Measurements from ENCODE around the gene TMEM233.
"Not testable (repeated sequence)": the region's sequence is repeated elsewhere in the genome, so short reads cannot be mapped to it uniquely, and the experiment has no call there.

TMEM233 gene

DNA sequence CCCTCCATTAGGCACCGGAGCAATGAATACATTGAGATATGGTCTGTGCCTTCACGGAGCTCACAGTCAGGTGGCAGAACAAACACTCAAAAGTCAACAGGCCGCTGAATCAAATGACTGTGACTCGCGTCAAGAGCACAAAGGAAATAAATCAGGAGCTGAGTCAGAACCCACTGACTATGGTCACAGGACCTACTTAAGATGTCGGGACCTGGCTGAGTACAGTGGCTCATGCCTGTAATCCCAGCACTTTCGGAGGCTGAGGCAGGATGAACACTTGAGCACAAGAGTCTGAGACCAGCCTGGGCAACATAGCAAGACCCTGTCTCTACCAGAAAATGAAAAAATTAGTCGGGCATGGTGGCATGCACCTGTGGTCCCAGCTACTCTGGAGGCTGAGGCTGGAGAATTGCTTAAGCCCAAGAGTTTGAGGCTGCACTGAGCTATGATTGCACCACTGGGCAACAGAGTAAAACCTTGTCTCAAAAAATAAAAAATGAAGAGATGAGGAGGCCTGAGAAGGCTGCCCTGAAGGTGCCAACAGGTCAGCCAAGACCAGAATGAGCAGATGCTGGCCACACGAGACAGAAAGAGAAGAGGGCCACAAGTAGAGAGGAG is 19.9 kb downstream of the TMEM233 start:
- no peak for FAIRE-seq

DNA sequence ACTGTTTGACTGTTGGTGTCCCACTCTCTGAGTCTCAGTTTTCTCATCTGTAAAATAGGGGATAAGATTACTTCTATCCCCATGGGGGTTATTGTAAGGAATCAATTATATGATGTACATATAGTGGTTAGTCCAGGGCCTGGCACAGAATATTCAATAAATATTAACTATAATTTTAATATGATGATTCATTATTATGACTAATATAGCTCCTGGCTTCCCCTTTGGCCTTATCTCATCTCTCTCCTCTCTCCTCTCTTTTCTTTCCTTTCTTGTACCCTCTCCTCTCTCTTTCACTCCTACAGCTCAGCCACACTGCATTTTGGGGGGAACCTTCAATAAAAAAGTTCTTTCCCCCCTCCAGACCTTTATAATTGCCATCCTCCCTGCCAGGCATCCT is 21.1 kb downstream of the TMEM233 start:
- FAIRE-seq: no peak

DNA sequence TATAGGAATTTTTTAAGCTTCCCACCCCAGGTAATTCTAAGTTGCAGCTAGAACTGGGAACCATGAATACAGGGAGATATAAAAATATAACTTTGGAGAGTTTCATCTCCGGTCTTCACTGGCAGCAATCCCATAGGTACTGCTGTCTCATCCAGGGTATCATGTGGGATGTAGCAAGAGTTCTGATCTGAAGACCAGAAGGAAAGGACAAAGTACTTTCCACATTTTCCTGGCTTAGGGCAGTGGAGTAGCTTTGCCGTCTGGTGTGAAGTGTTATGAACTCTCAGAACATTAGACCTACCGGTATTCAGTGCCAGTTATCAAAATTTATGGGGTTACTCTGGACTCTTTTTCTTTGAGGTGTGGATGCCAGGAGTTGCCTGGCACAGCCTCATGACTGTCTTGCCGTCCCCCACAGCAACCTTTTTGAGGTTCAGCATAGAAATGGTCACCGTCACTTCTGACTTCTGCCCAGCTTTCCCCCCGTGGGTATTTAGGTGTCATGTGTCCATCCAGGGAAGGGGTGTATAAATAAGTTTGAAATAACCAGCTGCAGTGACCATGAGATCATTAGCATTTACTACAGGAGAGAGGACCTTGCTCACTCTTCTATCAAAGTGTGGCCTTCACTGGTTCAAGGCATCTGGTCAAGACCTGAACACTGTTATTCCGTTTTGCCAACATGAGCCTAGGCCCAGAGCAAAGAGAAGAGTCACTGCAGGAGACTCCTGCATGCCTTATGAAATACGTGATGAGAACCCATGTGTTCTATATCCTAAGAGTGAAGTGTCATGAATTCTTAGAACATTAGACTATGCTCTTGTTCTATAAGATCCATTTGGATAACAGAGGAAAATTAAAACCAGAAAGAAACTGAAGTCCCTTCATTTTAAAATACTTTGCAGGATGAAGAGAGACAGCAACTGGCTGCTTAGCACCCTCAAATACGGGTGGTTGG is 22.2 kb downstream of the TMEM233 start:
- no peak for FAIRE-seq

DNA sequence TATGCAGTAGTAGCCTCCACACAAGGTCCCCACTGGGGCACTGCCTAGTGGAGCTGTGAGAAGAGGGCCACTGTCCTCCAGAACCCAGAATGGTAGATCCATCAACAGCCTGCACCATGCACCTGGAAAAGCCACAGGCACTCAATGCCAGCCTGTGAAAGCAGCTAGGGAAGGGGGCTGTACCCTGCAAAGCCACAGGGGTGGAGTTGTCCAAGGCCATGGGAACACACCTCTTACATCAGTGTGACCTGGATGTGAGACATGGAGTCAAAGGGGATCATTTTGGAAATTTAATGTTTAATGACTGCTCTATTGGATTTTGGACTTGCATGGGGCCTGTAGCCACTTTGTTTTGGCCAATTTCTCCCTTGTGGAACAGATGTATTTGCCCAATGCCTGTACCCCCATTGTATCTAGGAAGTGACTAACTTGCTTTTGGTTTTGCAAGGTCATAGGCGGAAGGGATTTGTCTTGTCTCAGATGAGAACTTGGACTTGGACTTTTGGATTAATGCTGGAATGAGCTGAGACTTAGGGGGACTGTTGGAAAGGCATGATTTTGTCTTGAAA is 24.8 kb downstream of the TMEM233 start:
- FAIRE-seq: not testable (repeated sequence)

DNA sequence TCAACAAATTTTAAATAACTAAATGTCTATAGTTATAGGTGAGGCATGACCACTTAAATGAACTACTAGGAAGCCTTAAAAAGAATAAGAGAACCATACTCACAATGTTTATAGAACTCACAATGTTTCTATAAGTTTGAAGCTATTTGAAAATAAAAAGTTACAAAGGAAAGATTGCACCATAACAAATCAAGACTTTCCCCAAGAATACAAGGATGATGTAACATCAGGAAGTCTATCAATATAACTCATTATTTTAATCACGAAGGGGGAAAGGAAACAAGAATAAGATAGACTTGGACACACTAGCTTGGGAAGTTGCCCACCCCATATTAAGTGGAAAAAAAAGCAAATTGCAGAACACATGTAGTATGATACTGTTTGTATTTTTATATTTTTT is 26.9 kb downstream of the TMEM233 start:
- FAIRE-seq: no peak

DNA sequence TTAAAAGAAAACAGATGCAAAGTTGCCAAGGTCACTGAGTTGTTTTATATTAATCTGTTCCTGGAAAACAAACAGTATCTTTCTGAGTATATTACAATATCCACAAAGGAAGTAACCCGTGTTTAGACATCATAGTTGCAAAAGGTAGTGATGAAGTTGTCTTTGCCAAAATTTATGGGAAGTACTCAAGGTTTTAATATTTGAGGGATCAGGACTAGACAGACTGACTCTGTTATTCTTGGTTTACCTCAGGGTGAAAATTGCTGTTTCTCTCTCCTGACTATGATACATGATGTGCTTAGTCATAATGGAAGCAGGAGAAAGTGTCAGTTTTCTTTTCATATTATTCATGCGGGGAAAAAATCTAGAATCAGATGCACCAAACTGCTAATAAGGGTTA is 28.3 kb downstream of the TMEM233 start:
- FAIRE-seq: no peak

DNA sequence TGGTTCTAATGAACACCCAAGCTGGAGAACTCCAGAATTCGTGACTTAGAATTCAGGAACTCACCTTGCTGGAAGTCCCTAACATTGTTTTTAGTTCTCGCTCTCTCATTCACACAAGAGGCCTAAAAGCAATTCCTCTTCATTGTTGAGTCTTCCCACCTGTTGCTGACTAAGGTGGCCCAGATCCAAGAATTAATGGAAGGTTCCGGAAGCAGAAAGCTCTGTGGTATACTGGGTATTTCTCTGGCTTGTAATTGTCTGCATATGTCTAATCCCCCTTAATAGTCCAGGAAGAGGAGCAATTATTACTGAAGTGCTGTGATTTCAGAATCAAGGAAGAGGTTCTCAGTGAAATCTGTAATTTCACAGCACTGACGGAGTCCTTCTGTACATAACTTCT is 31.4 kb downstream of the TMEM233 start:
- FAIRE-seq: no peak

DNA sequence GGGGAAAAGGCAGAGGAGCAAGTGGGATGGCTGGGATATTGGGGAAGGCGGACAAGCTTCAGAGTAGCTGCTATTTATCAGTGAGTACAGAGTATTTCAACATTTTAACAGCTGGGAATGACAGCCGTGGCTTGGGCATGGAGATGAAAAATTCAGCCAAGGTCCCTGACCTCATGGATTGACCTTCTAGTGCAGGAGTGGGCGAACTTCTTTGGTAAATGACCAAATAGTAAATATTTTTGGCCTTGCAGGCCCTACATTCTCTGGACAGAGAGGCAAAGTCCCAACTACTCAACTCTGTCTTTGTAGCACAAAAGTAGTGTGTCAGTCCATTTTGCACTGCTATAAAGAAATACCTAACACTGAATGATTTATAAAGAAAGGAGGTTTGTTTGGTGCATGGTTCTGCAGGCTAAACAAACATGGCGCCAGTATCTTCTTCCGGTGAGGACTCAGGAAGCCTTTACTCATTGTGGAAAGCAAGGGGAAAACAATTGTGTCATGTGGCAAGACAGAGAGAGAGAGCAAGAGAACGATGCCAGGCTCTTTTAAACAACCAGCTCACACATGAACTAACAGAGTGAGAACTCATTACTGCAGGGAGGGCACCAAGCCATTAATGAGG is 33.6 kb downstream of the TMEM233 start:
- FAIRE-seq: no peak

DNA sequence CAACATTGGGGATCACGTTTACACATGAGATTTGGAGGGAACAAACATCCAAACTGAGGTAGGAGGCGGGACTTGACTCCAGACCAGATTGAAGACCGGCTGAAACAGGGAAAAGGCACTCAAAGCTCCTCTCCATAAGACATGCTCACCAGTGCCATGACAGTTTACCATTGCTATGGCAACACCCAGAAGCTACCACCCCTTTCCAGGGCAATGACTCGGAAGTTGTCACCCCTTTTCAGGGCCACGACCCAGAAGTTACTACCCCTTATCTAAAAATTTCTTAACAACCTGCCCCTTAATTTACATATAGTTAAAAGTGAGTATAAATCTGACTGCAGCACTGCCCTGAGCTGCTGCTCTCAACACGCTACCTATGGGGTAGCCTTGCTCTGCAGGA is 34.1 kb downstream of the TMEM233 start:
- FAIRE-seq: no peak

DNA sequence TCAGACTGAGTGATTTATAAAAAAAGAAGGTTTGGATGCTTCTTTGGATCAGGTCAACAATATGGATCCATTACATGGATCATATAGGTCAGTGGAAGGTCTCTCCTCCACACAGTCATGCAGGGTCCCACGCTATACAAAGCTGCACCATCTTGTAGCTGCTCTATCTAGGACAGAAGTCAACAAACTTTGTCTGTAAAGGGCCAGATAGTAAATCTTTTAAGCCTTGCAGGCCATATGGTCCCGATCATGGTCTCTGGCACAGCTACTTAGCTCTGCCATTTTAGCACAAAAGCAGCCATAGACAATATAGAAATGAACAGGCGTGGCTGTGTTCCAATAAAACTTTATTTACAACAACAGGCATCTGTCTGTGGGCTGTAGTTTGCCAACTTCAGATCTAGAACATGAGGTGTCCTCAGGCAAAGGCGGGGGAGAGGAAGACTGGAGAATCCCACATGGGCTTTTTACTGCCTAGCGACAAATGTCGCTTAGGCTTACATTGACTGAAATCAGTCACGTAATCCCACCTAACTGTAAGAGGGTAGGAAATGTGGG is 36.7 kb downstream of the TMEM233 start:
- no peak for FAIRE-seq

DNA sequence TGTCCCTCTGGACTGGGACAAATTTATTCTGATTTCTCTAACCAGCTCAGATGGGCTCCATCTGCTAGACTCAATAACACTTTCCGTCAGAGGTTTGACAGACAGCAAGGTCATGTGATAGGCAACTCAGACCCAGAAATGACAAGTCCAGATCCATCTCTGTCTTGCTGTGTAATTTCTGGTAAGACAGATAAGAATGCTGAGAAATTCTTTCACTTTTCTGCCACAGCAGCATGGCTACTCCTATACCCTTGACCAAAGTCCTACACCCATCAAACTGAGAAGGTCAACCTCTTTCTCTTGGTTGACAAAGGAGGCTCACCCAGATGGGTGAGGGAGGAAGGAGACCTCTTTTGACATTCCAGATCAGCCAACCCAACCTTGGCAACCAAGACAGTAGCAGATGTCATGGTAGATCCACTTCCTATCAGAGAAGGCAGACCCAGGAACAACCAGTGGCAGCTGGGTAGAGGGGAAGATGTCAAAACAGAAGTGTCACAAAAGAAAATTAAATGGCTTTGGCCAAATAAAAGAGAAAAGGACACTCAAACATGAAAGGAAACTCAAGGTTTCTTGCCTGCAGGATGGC is 37.5 kb downstream of the TMEM233 start:
- FAIRE-seq: no peak

DNA sequence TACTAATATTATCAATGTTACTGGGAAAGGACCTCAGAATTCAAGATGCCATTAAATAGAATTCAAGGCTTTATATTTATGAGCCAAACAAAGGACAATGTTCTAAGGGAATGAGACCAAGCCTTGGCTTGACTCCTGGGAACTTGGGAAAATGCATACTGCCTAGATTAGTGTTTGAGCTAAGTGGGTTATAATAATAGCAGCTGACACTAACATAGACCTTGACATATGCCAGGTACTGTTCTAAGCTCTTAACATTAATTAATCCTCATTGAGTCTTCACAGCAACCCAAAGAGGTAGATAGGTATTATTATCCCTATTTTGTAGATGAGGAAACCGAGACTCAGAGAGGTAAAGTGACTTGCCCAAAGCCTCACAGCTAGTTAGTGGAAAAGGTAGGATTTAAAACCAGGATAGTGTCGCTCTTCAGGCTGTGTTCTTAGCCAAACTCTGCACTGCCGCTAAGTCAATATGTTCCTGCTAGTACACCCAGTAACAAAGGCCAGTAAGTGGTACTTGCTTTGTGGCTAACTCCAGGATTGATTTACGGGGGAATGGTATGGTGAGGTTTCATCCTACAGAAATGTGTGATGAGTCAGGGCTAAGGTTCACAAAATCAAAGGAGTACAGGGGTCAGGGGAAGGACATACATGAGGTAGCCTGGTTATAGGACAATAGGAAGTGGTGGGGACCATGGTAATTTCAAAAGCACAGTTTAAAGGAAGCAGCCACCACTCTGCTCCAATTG is 38.5 kb downstream of the TMEM233 start:
- FAIRE-seq: no peak

DNA sequence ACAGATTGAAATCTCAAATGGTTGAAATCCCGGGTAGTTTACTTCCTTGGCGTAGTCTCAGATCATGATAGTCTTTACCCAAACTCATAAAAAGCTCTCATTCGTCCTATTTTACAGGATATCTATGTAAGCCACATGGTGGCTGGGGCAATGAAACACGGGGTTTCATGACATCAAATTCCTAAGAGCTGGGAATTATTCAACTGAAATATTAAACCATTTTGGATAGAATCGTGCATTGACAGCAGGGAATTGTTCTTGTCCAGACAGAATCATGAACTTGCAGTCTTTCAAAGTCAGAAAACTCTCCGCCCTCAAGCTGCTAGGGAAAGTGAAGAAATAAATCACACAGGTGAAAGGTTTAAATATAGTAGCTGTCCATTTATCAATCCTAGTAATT is 41.2 kb downstream of the TMEM233 start:
- FAIRE-seq: no peak

DNA sequence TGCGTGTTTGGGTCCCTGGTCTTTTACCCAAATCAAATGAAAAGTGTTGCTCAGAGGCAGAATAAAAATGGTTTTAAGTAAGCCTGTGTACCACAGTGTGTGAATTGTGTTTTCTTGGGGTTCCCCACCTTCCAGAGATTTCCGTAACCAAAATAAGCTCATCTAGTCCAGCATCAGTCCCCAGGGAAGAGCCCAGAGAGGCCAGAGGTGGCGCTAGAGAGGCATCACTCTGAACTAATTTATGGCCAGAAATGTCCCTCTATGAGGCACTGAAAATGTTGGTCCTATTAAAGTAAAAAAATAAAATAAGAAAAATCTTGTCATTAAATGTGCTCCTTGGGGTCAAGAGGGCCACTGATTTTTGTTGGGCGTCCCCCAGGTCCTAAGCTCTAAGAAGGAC is 49.4 kb downstream of the TMEM233 start:
- no peak for FAIRE-seq

DNA sequence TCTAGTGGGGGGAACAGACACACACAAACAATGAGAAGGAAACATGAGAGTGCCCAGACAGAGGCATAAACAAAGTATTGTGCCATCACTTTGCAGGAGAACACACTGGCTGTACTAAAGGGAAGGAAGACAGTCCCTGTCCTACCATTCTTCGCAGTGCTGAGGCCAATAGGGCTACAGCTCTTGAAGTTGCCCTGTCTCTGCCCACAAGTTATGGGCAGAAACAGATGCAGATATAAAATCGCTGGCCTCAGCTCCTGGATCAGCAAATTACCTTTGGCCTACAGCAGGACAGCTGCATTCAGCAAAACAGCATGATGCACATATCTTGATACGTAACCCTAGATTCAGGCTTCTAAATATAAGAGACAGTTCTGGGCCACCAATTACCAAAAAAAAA is 51.4 kb downstream of the TMEM233 start:
- FAIRE-seq: no peak

DNA sequence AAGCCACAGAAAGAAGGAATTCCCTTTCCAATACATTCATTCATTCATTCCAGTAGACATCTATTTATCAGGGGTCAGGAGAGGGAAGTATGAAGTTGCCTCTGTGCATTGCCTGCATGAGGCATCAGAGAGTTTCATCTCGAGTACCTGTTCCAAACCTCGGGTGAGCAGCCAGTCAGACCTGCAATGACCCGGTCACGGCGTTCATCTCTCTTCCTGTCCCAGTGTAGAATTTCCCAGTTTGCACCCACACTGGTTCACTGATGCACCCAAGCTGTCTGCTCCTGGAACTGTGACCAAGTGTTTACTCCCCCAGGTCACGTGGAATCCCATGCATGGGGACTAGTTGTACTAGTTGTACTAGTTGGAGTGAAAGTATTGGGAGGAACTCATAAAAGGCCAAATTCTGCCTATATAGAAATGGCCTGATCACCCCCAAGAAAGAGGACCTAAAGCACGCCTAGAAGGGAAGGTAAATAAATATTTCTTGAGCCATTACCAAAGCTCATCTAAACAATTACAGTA is 52.0 kb downstream of the TMEM233 start:
- FAIRE-seq: no peak

DNA sequence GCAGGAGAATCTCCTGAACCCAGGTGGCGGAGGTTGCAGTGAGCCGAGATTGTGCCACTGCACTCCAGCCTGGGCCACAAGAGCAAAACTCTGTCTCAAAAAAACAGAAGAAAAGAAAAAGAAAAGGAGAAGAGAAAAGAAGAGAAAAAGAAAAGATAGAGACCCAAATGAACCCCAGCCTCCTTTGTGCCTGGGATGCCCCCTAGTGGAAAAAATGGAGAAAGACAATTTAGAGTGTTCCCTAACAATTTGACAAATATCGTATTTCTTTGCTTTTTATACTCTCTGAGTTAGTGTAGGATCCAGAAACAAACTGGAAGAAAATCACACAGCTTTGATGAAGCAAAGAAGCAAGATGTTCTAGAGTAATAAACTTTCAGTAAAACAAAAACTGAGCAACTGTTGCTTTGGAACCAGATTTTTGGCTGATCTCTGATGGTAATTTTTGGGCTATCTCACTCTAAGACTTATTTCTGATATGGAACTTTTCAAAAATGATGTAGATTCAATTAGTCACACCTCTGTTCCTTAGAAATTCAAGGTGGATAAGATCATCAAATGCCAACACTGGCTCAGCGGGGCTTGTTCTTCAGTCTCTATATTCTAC is 55.7 kb downstream of the TMEM233 start:
- FAIRE-seq: peak; percentile 70

DNA sequence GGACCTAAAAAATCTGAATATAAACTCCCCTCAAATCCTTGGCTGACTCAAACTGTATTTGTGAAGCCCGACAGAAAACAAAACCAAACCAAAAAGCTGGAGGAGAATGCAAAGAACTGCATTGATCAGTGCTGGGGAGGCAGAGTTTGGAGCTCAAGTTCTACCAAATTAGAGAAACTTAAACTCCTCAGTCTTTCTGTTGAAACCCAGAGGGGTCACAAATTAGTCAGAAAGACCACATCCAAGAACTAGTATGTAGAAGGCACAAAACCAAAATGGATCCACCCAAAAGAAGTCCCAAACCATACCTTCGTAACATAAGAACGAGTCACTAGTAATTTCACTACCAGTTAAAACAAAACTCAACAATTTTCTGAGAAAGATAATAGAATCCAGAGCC is 59.1 kb downstream of the TMEM233 start:
- no peak for FAIRE-seq

DNA sequence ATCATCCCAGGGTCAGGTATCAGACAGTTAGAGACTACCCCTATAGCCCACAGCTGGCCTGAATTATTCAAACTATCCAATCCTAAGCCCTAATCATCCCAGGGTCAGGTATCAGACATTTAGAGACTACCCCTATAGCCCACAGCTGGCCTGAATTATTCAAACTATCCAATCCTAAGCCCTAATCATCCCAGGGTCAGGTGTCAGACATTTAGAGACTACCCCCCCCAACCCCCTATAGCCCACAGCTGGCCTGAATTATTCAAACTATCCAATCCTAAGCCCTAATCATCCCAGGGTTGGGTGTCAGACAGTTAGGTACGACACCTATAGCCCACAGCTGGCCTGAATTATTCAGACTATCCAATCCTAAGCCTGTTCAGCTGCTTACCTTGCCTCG is 63.4 kb downstream of the TMEM233 start:
- not testable (repeated sequence) for FAIRE-seq

DNA sequence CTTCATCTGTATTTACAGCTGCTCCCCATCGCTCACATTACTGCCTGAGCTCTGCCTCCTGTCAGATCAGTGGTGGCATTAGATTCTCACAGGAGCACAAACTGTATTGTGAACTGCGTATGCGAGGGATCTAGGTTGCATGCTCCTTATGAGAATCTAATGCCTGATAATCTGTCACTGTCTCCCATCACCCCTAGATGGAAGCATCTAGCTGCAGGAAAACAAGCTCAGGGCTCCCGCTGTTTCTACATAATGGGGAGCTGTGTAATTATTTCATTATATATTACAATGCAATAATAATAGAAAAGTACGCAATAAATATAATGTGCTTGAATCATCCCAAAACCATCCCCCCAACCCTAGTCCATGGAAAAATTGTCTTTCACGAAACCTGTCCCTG is 64.6 kb downstream of the TMEM233 start:
- FAIRE-seq: not testable (repeated sequence)

DNA sequence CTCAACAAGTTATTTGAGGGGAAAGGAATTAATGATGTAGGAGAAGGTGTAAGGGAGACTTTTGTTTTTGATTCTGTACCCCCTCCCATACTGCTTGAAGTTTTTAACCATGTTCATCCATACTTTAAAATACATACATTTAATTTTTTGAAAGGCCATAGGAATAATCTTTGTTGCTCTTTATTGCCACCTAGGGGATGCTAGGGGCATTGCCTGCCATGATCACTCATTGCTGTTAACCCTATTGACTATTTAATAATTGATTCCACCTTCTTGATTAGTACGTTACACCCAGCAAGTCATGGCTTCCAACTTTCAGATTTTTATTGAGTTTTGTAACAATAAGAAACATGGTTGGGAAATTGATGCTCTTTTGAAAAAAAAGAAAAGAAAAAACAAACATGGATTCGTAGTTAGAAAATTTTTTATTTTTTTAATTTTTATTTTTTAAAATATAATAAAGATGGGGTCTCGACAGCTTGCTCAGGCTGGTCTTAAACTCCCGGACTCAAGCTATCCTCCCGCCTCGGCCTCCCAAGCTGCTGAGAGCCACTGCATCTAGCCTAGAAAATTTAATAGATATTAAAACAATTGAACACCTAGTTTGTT is 65.8 kb downstream of the TMEM233 start:
- peak; percentile 37 for FAIRE-seq

Measured in A204.1 (cell line).